ENCODE data around the gene OR4F15. TPM values are rescaled to one million over a fixed set of nuclear protein-coding genes. Genes with fewer than 3 reads are reported as not detected.
"Not testable (repeated sequence)": the region's sequence is repeated elsewhere in the genome, so short reads cannot be mapped to it uniquely, and the experiment has no call there.

The OR4F15 gene
- total RNA-seq, 1 experiment from 2014 or later, result not detected

DNA sequence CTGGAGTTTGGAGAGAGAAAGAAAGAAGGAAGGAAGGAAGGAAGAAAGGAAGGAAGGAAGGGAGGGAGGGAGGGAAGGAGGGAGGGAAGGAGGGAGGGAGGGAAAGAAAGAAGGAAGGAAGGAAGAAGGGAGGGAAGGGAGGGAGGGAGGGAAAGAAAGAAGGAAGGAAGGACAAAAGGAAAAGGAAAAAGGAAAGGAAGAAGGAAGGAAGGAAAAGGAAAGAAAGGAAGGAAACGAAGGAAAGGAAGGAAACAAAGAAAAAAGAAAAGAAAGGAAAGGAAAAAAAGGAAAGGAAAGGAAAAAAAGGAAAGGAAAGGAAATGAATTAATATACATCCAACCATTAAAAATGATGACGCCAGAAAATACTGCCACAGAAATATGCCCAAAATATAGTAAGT is 27.4 kb upstream of the OR4F15 start (continued):
- TF ChIP-seq, protein P1, sequence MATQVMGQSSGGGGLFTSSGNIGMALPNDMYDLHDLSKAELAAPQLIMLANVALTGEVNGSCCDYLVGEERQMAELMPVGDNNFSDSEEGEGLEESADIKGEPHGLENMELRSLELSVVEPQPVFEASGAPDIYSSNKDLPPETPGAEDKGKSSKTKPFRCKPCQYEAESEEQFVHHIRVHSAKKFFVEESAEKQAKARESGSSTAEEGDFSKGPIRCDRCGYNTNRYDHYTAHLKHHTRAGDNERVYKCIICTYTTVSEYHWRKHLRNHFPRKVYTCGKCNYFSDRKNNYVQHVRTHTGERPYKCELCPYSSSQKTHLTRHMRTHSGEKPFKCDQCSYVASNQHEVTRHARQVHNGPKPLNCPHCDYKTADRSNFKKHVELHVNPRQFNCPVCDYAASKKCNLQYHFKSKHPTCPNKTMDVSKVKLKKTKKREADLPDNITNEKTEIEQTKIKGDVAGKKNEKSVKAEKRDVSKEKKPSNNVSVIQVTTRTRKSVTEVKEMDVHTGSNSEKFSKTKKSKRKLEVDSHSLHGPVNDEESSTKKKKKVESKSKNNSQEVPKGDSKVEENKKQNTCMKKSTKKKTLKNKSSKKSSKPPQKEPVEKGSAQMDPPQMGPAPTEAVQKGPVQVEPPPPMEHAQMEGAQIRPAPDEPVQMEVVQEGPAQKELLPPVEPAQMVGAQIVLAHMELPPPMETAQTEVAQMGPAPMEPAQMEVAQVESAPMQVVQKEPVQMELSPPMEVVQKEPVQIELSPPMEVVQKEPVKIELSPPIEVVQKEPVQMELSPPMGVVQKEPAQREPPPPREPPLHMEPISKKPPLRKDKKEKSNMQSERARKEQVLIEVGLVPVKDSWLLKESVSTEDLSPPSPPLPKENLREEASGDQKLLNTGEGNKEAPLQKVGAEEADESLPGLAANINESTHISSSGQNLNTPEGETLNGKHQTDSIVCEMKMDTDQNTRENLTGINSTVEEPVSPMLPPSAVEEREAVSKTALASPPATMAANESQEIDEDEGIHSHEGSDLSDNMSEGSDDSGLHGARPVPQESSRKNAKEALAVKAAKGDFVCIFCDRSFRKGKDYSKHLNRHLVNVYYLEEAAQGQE (IDR thresholded peaks at IDR 0.05; ENCODE audit: low read depth), result no peak
- TF ChIP-seq FOSL1 (IDR thresholded peaks at IDR 0.05; ENCODE audit: low read depth) (no peak), POLR2AphosphoS5 (IDR thresholded peaks at IDR 0.05; ENCODE audit: low read depth, low read length) (no peak), YY1 (IDR thresholded peaks at IDR 0.05; ENCODE audit: extremely low read depth, insufficient replicate concordance, low read depth, low read length) (no peak)

DNA sequence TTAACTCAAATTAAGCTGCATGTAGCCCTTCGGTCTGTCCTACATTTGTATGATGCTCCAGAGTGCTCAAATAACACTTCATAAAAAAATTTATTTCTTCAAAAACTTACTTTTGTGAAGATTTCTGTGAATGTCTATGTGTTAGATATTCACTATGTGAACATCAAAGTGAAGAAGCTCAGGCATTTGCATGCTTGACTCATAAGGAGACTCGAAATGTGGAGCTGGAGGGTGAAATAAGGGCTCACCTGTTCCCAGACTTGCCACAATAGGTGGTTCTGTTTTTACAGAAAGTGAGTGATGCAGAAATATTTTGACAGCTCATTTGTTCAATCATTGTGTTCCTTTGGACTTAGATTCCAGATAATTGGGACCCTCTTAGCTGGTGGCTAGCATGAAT is 25.6 kb upstream of the OR4F15 start:
- H3K9me3 ChIP-seq (ENCODE audit: control insufficient read depth in 1 of 2, insufficient read depth in 1 of 2, low read depth in 1 of 2, low read length in 2 of 2); DNase-seq (ENCODE audit: low read depth, low spot score); H3K9ac ChIP-seq (ENCODE audit: low read length); H3K36me3 ChIP-seq (ENCODE audit: control insufficient read depth in 1 of 2, insufficient read depth in 2 of 2, low read length in 2 of 2); H3K4me2 ChIP-seq (ENCODE audit: low read length); BruUV-seq (replicated peaks); H3K4me3 ChIP-seq (replicated peaks in 1 of 2; ENCODE audit: low read depth in 1 of 2, low read length in 2 of 2); POLR2A ChIA-PET; H3K79me2 ChIP-seq (ENCODE audit: insufficient read depth, low read length); H2AFZ ChIP-seq (ENCODE audit: low read depth, low read length, poor library complexity, severe bottlenecking); H3K27ac ChIP-seq (ENCODE audit: low read depth, low read length); H4K20me1 ChIP-seq (ENCODE audit: insufficient read depth); H3K9me2 ChIP-seq (ENCODE audit: insufficient read depth); ATAC-seq; intact Hi-C loops (cut with micrococcal nuclease); RAD21 ChIA-PET (ENCODE audit: low non-redundant PET in 1 of 2, low total read pairs in 2 of 2, uncharacterized antibody in 2 of 2, unreplicated experiment in 2 of 2); H3K4me1 ChIP-seq (ENCODE audit: control insufficient read depth in 1 of 2, insufficient read depth in 2 of 2, low read length in 2 of 2); CTCF ChIA-PET: not testable (repeated sequence)
- H3K27me3 ChIP-seq (ENCODE audit: insufficient read depth, low read length), result peaks cover 13% of the 10 kb centered on the region; the same call in 1 of the 2 replicates

DNA sequence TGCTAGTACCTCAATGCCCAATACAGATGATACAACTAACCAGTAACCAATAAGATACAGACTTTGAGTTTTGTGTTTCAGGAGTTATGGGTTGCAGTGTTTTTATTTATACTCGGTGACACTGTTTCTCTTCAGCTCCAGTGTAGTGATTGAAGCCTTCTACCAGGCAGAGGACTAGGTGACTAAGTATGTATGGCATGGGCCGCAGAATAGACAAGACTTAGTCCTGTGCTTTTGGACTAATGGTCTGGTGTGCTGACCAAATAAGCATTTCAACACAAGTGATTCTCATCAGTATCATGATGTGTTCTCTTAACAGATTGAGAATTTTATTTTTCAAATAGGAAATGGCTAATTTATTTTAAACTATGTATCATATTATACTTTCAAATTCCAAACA is 24.0 kb upstream of the OR4F15 start:
- POLR2A ChIA-PET; H3K4me2 ChIP-seq (ENCODE audit: low read length); H3K36me3 ChIP-seq (ENCODE audit: control insufficient read depth in 1 of 2, insufficient read depth in 2 of 2, low read length in 2 of 2); CTCF ChIA-PET; H3K9me2 ChIP-seq (ENCODE audit: insufficient read depth); BruUV-seq (replicated peaks); H4K20me1 ChIP-seq (ENCODE audit: insufficient read depth); RAD21 ChIA-PET (ENCODE audit: low non-redundant PET in 1 of 2, low total read pairs in 2 of 2, uncharacterized antibody in 2 of 2, unreplicated experiment in 2 of 2); H3K27ac ChIP-seq (ENCODE audit: low read depth, low read length); H3K9me3 ChIP-seq (ENCODE audit: control insufficient read depth in 1 of 2, insufficient read depth in 1 of 2, low read depth in 1 of 2, low read length in 2 of 2); H3K4me3 ChIP-seq (replicated peaks in 1 of 2; ENCODE audit: low read depth in 1 of 2, low read length in 2 of 2); H3K79me2 ChIP-seq (ENCODE audit: insufficient read depth, low read length); H3K9ac ChIP-seq (ENCODE audit: low read length); DNase-seq (ENCODE audit: low read depth, low spot score); ATAC-seq; H2AFZ ChIP-seq (ENCODE audit: low read depth, low read length, poor library complexity, severe bottlenecking); H3K4me1 ChIP-seq (ENCODE audit: control insufficient read depth in 1 of 2, insufficient read depth in 2 of 2, low read length in 2 of 2); intact Hi-C loops (cut with micrococcal nuclease): not testable (repeated sequence)
- H3K27me3 ChIP-seq (ENCODE audit: insufficient read depth, low read length), result peaks cover 13% of the 10 kb centered on the region; the same call in 1 of the 2 replicates

DNA sequence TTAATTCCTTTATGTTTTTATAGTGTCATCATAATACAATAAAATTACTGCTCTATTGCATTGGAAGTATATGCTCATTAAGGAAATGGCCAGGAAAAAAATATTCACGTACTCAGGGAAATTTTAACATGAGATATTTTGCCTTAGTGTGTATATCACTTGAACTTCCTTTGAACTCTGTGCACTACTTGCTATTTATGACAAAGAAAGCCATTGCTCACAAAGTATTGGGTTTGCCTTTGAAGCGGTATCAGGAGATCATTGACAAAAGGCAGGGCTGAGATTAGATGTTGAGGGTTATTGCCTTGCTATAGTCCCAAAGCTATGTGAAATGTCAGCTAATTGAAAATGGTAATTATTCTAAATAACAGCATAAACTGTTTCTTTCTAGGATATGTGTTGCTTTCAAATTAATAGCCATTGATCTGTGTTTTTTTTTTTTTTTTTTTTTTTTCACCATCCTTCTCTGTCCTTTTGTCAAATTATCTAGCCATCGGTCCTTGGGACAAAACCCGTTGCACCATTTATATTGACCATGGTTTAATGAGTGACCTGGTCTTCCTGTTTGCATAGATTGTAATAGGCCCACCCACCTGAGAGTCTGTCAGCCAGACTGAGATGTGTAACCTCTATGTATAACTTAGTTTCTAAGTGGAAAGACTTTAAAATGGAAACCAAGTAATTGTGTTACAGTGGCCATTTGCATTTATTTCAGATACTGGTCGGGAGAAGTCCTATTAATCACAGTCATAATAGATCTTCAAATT is 23.3 kb upstream of the OR4F15 start:
- H3K27me3 ChIP-seq (ENCODE audit: insufficient read depth, low read length), result peaks cover 13% of the 10 kb centered on the region; the same call in 1 of the 2 replicates
- H3K4me3 ChIP-seq (replicated peaks in 1 of 2; ENCODE audit: low read depth in 1 of 2, low read length in 2 of 2); ATAC-seq; H4K20me1 ChIP-seq (ENCODE audit: insufficient read depth); H3K9me3 ChIP-seq (ENCODE audit: control insufficient read depth in 1 of 2, insufficient read depth in 1 of 2, low read depth in 1 of 2, low read length in 2 of 2); POLR2A ChIA-PET; H3K4me1 ChIP-seq (ENCODE audit: control insufficient read depth in 1 of 2, insufficient read depth in 2 of 2, low read length in 2 of 2); intact Hi-C loops (cut with micrococcal nuclease); H2AFZ ChIP-seq (ENCODE audit: low read depth, low read length, poor library complexity, severe bottlenecking); DNase-seq (ENCODE audit: low read depth, low spot score); RAD21 ChIA-PET (ENCODE audit: low non-redundant PET in 1 of 2, low total read pairs in 2 of 2, uncharacterized antibody in 2 of 2, unreplicated experiment in 2 of 2); CTCF ChIA-PET; H3K27ac ChIP-seq (ENCODE audit: low read depth, low read length); H3K79me2 ChIP-seq (ENCODE audit: insufficient read depth, low read length); H3K9ac ChIP-seq (ENCODE audit: low read length); H3K9me2 ChIP-seq (ENCODE audit: insufficient read depth); H3K36me3 ChIP-seq (ENCODE audit: control insufficient read depth in 1 of 2, insufficient read depth in 2 of 2, low read length in 2 of 2); BruUV-seq (replicated peaks); H3K4me2 ChIP-seq (ENCODE audit: low read length): not testable (repeated sequence)

Measured in HCT116 (cell line).